ENCODE results near the gene OGFOD2. TPM values are rescaled to one million over a fixed set of nuclear protein-coding genes. Genes with fewer than 3 reads are reported as not detected.
A peak's percentile ranks its signal among the peaks of the same experiment; 100 is the strongest.

Gene OGFOD2
- total and polyA plus RNA-seq, 10 donors = 9.5 to 32.3 (median 20.5) TPM

DNA sequence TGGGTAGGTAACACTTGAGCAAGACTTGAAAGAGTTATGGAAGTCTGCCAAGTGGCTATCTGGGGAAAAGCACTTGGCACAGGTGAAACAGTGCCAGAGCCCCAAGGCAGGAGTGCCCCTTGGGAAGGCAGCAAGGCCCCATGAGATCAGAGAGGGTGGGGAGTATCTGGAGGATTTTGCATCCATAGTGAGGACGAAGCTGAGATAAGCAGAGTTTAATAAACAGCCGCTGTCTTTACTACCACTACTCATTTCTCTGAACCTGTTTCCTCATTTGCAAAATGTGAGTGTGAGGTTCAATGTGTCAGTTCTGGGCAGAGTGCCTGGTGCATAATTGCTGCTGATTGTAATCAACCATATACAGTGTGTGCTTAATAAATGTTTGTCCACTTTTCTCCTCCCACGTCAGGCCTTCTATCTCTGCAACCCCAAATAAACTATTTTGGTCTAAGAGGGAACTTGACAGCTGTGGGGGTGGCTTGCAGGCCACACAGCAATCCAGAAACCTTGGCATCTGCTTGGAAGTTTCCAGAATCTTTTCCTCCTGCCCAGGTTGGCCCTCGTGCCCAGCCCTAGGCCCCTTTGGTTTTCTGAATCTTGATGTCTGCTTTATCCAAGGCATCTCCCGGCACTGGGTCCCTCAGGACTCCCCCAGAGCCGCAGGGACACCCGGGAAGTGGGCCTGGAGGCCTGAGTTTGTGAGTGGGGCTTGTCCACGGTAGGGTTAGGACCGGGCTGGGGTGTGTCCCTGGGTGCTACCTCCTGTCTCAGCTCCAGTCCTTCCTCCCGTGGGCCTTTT lies 13.3 kb upstream of the OGFOD2 start:
- peaks cover 0 to 12% (median 2%) of the 10 kb centered on the region in 6 donors for H3K36me3 ChIP-seq
- H3K9me3 ChIP-seq = no peaks in the 10 kb centered on the region
- 81 to 91% (median 84%) methylated on average over 10 of the region's 10 CpGs for WGBS, 5 donors
- peaks cover 7 to 39% (median 26%) of the 10 kb centered on the region in 6 donors for H3K4me1 ChIP-seq
- no peaks in the 10 kb centered on the region for H3K27me3 ChIP-seq (replicated peaks in 1 of 7)
- no peak overlapping the region for H3K4me3 ChIP-seq
- no peak overlapping the region for H3K27ac ChIP-seq
- DNase-seq = no peak
- TF ChIP-seq, protein P1, sequence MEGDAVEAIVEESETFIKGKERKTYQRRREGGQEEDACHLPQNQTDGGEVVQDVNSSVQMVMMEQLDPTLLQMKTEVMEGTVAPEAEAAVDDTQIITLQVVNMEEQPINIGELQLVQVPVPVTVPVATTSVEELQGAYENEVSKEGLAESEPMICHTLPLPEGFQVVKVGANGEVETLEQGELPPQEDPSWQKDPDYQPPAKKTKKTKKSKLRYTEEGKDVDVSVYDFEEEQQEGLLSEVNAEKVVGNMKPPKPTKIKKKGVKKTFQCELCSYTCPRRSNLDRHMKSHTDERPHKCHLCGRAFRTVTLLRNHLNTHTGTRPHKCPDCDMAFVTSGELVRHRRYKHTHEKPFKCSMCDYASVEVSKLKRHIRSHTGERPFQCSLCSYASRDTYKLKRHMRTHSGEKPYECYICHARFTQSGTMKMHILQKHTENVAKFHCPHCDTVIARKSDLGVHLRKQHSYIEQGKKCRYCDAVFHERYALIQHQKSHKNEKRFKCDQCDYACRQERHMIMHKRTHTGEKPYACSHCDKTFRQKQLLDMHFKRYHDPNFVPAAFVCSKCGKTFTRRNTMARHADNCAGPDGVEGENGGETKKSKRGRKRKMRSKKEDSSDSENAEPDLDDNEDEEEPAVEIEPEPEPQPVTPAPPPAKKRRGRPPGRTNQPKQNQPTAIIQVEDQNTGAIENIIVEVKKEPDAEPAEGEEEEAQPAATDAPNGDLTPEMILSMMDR (IDR thresholded peaks at IDR 0.05 in 8 of 11, conservative IDR thresholded peaks at IDR 0.05 in 3 of 11) = no peak
- TF ChIP-seq POLR2A (IDR thresholded peaks at IDR 0.05) (no peak), POLR2AphosphoS5 (IDR thresholded peaks at IDR 0.05) (no peak)
- intact Hi-C loops (cut with DNase I; ENCODE audit: low total_unique reads) = no loop called here

DNA sequence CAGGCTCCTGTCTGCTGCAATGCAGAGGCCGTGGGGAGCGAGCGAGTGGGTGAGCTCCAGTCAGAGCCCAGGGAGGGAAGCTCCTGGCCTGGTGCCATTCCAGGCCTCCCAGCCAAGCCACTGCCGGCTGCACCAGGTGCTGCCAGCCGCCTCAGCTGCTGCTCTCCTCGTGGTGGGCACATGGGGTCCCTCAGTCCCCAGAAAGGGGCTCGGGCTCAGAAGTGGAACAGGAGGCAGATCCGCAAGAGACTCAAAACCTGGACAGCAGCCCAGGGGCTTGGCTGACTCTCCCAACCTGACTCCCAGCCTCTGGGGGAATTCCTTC lies 11.1 kb upstream of the OGFOD2 start:
- Histone ChIP-seq H3K9me3 (no peaks in the 10 kb centered on the region), H3K36me3 (peaks cover 0 to 12% (median 2%) of the 10 kb centered on the region in 6 donors), H3K4me3 (no peak overlapping the region), H3K27ac (no peak overlapping the region), H3K27me3 (replicated peaks in 1 of 7) (no peaks in the 10 kb centered on the region), H3K4me1 (peaks cover 7 to 41% (median 28%) of the 10 kb centered on the region in 6 donors)
- TF ChIP-seq, protein P1 (IDR thresholded peaks at IDR 0.05 in 8 of 11, conservative IDR thresholded peaks at IDR 0.05 in 3 of 11) = no peak
- TF ChIP-seq POLR2A (IDR thresholded peaks at IDR 0.05) = no peak
- no peak for TF ChIP-seq POLR2AphosphoS5 (IDR thresholded peaks at IDR 0.05)
- WGBS, 5 donors = 46 to 74% (median 65%) methylated on average over 3 to 8 of the region's 8 CpGs
- intact Hi-C loops (cut with DNase I; ENCODE audit: low total_unique reads) = no loop called here
- no peak for DNase-seq

DNA sequence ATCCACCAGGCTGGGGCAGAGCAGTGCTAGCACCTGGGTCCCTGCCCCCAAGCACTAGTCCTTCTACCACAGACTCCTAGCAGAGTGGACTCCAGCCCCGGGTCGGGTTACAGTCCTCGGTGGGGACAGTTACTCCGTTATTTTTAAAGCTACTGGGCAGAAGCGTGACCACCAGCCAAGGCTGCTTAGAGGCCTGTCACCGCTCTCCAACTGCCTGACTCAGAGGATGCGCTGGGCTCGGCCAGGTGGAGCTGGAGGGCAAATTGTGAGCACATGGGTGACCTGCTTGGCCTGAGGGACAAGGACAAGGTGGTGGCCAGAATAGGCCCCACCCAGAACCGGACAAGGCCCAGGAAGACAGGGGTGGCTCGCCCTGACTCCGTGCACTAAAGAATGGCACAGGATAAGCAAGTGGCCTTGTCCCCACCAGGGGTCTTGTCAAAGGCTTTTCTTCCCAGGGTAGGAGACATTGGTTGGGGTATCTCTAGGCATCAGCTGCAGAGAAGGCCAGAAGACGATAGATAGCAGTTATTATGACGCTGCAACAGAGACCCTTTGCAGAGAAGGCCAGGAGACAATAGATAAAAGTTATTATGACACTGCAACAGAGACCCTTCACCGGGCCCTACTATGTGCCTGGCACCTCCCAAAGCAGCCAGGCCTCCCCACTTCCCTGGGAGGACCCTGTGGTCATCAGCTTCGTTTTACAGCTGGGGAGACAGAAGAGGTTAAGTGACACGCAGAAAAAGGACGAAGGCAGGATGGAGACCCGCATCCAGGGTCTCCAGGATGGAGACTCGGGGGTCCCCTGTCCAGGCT lies 10.4 kb upstream of the OGFOD2 start:
- WGBS, 5 donors = 75 to 94% (median 89%) methylated on average over 13 to 19 of the region's 19 CpGs
- Histone ChIP-seq H3K27ac (no peak overlapping the region), H3K4me3 (no peak overlapping the region), H3K9me3 (no peaks in the 10 kb centered on the region), H3K36me3 (peaks cover 0 to 6% (median 2%) of the 10 kb centered on the region in 6 donors), H3K27me3 (replicated peaks in 1 of 7) (no peaks in the 10 kb centered on the region), H3K4me1 (peaks cover 7 to 41% (median 28%) of the 10 kb centered on the region in 6 donors)
- DNase-seq = no peak
- intact Hi-C loops (cut with DNase I; ENCODE audit: low total_unique reads) = no loop called here
- TF ChIP-seq POLR2AphosphoS5 (IDR thresholded peaks at IDR 0.05) = no peak
- TF ChIP-seq, protein P1 (IDR thresholded peaks at IDR 0.05 in 8 of 11, conservative IDR thresholded peaks at IDR 0.05 in 3 of 11) = no peak
- TF ChIP-seq POLR2A (IDR thresholded peaks at IDR 0.05) = no peak

DNA sequence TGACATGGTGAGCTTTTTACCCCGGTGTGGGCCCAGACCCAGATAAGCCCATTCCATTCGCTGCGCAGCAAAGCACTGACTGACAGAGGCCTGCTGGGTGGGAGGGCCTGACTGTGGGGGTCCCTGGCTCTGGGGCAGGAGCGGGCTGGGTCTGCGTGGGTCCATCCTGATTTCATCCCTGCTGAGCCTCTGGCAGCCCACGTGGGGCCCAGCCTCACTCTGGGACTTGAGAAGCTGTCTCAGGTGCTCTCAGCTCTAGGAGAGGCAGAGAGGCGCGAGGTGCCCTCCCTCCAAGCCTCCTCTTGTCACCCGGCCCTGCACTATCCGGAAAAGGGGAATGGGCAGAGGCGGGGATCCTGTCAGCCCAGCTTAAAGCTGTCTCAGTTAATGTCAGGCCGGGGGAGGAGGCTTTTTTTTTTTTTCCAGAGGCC lies 9.7 kb upstream of the OGFOD2 start:
- H3K36me3 ChIP-seq = no peaks in the 10 kb centered on the region
- H3K9me3 ChIP-seq = no peaks in the 10 kb centered on the region
- H3K4me3 ChIP-seq = peak overlapping the region in 7 of 8 donors; percentile 46 to 77 (median 56)
- WGBS, 5 donors = 54 to 78% (median 70%) methylated on average over 9 to 12 of the region's 12 CpGs
- intact Hi-C loops (cut with DNase I; ENCODE audit: low total_unique reads) = no loop called here
- peaks cover 7 to 41% (median 28%) of the 10 kb centered on the region in 6 donors for H3K4me1 ChIP-seq
- TF ChIP-seq POLR2A (IDR thresholded peaks at IDR 0.05) (no peak), POLR2AphosphoS5 (IDR thresholded peaks at IDR 0.05) (no peak)
- TF ChIP-seq, protein P1 (IDR thresholded peaks at IDR 0.05 in 8 of 11, conservative IDR thresholded peaks at IDR 0.05 in 3 of 11) = no peak
- no peak for DNase-seq
- H3K27me3 ChIP-seq (replicated peaks in 1 of 7) = no peaks in the 10 kb centered on the region
- H3K27ac ChIP-seq = peak overlapping the region in 3 of 8 donors; percentile 67 to 72 (median 72)

Data from spleen (tissue), 11 donors.